ENCODE data around the gene STOM.

The STOM gene

DNA sequence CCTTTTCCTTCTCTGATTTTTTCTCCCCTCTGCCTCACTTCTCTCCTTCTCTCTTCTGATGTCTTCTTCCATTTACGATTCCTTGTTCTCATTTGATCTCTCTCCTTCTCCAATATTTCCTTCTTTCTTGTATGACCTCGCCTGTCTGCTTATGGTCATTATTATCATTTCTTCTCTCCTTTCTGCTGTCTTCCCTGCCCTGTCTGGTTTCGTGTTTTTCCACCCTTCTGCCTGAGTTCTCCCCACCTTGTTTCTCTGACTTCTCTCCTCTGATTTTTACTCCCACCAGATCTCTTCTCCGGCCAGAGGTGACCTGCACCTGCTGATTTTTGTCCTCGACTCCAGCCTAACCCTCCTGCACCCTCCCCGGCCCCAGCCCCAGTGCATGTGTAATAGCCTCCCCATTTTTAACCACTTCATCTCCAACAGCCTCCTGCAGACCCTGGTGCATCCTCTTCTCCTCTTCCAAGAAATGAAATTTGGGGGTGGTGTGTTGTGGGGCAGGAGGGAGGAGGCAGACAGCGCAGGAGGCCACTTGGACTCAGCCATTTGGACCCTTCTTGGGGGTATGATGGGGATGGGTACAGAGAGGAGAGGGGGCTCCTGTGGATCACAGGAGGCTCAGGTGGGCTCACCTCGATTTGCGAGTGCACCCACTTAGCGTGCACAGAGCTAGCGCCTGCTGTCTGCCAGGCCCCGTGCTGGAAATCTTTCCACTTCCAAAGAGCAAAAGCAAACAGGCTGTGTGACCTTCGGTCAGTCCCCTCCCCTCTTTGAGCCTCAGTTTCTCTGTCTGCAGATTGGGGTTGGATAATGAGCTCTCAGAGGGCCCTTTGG lies 69.5 kb downstream of the STOM start:
- peak overlapping the region; percentile 44 for H3K4me3 ChIP-seq (ENCODE audit: low read depth, low read length)
- TF ChIP-seq, protein P1, sequence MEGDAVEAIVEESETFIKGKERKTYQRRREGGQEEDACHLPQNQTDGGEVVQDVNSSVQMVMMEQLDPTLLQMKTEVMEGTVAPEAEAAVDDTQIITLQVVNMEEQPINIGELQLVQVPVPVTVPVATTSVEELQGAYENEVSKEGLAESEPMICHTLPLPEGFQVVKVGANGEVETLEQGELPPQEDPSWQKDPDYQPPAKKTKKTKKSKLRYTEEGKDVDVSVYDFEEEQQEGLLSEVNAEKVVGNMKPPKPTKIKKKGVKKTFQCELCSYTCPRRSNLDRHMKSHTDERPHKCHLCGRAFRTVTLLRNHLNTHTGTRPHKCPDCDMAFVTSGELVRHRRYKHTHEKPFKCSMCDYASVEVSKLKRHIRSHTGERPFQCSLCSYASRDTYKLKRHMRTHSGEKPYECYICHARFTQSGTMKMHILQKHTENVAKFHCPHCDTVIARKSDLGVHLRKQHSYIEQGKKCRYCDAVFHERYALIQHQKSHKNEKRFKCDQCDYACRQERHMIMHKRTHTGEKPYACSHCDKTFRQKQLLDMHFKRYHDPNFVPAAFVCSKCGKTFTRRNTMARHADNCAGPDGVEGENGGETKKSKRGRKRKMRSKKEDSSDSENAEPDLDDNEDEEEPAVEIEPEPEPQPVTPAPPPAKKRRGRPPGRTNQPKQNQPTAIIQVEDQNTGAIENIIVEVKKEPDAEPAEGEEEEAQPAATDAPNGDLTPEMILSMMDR (IDR thresholded peaks at IDR 0.05; ENCODE audit: low read depth, low read length): no peak

DNA sequence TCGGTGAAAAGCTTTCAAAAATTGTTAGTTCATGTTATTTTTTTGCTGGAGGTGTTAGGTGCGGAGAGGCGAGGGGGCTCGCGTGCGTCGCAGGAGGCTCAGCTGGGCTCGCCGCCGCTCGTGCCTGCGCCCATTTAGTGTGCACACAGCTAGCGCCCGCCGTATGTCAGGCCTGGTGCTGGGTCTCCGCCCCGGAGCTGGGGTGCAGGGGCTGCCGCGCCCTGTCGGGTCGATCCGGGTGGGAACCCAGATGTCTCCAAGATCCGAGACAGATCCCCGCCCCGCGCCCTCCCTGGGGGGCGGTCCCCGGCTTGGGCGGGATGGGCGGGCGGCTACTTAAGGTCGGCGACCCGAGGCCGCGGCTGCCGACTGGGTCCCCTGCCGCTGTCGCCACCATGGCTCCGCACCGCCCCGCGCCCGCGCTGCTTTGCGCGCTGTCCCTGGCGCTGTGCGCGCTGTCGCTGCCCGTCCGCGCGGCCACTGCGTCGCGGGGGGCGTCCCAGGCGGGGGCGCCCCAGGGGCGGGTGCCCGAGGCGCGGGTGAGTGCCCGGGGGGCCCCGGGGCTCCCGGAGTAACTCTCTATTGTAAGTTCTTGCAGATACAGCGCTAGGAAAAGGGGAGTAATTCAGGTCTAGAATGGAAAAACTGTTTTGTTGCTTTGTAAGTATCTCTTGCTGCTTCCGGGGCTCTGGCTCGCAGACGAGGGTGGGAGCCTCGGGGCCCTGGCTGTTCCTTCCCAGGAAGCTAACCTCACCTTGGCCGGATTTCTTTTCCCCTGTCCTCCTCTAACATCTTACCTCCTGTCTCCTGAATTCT lies 70.4 kb downstream of the STOM start:
- TF ChIP-seq, protein P1 (IDR thresholded peaks at IDR 0.05; ENCODE audit: low read depth, low read length): no peak
- H3K4me3 ChIP-seq (ENCODE audit: low read depth, low read length): peak overlapping the region; percentile 44

DNA sequence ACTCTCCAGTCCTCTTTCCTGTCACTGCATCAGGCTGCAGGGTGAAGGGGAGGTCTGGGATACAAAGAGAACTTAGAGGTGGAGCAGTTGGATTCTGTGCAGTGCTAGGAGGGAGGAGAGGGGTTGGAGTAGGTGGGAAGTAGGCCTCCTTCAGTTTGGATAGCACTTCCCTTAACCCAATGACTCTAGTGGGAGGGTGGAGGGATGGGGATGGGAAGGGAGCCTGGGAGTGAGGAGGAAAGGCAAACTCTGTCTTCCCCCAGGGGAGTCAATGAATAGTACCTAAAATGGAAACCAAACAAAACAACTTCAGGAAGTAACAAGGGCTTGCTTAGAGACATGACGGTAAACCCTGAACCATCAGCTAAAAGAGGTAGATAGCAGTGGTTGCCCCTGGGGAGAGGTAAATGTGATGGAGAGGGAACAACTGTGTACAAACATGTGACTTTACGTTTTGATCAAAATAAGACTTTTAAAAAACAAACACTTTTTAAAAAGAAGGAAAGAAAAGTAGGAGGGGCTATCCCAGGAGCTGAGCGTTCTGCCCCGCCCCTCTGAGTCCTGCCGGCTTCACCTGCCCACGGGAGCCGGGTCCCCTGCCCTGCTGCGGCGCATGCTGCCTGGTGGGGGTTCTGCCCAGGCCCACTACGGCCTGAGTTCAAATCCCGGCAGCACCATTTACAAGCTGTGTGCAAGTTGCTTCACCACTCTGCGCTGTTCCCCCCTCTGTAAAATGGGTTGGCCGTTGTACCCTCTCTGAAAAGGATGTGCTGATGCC lies 71.2 kb downstream of the STOM start:
- peak overlapping the region; percentile 44 for H3K4me3 ChIP-seq (ENCODE audit: low read depth, low read length)
- TF ChIP-seq, protein P1 (IDR thresholded peaks at IDR 0.05; ENCODE audit: low read depth, low read length): no peak

GRCh38 chr9:121298016-121298538 lies 72.0 kb downstream of the STOM start:
- TF ChIP-seq, protein P1 (IDR thresholded peaks at IDR 0.05; ENCODE audit: low read depth, low read length): no peak
- H3K4me3 ChIP-seq (ENCODE audit: low read depth, low read length): no peak overlapping the region

DNA sequence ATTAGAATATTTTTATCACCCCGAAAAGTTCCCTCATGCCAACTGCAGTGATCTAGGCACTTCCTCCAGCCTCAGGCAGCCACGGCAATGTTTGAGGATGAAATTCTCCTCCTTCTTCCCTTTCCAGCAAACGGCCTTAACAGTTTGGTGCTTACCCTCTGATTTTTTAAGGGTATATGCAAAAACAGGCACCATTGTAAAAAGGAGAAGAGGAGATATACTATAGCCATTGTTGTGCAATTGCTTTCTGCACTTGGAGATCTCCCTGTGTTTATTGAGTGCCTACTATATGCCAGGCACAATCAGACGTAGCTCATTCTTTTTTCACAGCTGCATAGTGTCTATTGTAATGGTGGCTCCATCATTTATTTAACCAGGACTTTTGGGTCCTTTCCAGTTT lies 72.7 kb downstream of the STOM start:
- TF ChIP-seq, protein P1 (IDR thresholded peaks at IDR 0.05; ENCODE audit: low read depth, low read length): no peak
- no peak overlapping the region for H3K4me3 ChIP-seq (ENCODE audit: low read depth, low read length)

- H3K4me3 ChIP-seq (ENCODE audit: low read depth, low read length): no peak overlapping the region
- TF ChIP-seq, protein P1 (IDR thresholded peaks at IDR 0.05; ENCODE audit: low read depth, low read length): no peak
Measured at GRCh38 chr9:121296213-121297127, 73.6 kb downstream of the STOM start.

All from WI38 (cell line).